SK-N-SH (cell line): Measurements from ENCODE around the gene NXNL2. TPM values are rescaled to one million over a fixed set of nuclear protein-coding genes. Genes with fewer than 3 reads are reported as not detected.

ENCODE experiments used
- CTCF ChIA-PET: fragments of 300-600, 350-600 bp; formaldehyde crosslinking; extraction: SDS; loops from one replicate; lab custom pipeline; 2021; lab: Yijun Ruan, JAX
- POLR2A ChIA-PET: fragments of 350-600 bp; sonication (Branson Sonifier 250); formaldehyde crosslinking; extraction: SDS; loops from one replicate; lab custom pipeline; 2020; ENCODE audit warnings: antibody characterized with exemption, inconsistent platforms; lab: Yijun Ruan, JAX
- DNase-seq: peaks from one replicate; pipeline ENCODE4 v3.0.0; 2012
- H2AFZ ChIP-seq: fragments of 200-600 bp; sonication (generic); 2 replicates; pipeline ENCODE4 v1.8.1; 2016; ENCODE audit warnings: antibody characterized with exemption, mild to moderate bottlenecking, low read depth
- H3F3A ChIP-seq: fragments of 200-600 bp; sonication (generic); replicated peaks from 2 replicates; pipeline ENCODE3; 2016; ENCODE audit warnings: antibody characterized with exemption, mild to moderate bottlenecking; ENCODE audit not compliant: insufficient read depth
- H3K27ac ChIP-seq, 2 experiments: fragments of 200-500 bp in 1 of 2; fragments of 200-600 bp in 1 of 2; sonication (Bioruptor generic) in 1 of 2; sonication (generic), shearing (Covaris generic) in 1 of 2; 2 replicates each; pipeline versions ENCODE4 v1.5.1 to v1.6.1; 2014 to 2016; ENCODE audit warnings: low read depth in 2 of 2, inconsistent platforms in 1 of 2, low read length in 1 of 2, mild to moderate bottlenecking in 1 of 2, mixed read lengths in 1 of 2
- H3K27me3 ChIP-seq: fragments of 200-600 bp; sonication (generic), shearing (Covaris generic); 2 replicates; pipeline ENCODE4 v1.6.1; 2016; ENCODE audit warnings: mixed run types; ENCODE audit not compliant: insufficient read depth
- H3K36me3 ChIP-seq, 2 experiments: fragments of 200-500 bp in 1 of 2; fragments of 200-600 bp in 1 of 2; sonication (Bioruptor generic) in 1 of 2; sonication (generic) in 1 of 2; replicated peaks in 1 of 2; 2 replicates each; pipeline versions ENCODE3 to v1.5.1; 2014 to 2016; ENCODE audit warnings: low read length in 1 of 2, mild to moderate bottlenecking in 1 of 2; ENCODE audit not compliant: insufficient read depth in 2 of 2, control insufficient read depth in 1 of 2
- H3K4me1 ChIP-seq, 2 experiments: fragments of 200-500 bp in 1 of 2; fragments of 200-600 bp in 1 of 2; sonication (Bioruptor generic) in 1 of 2; sonication (generic), shearing (Covaris generic) in 1 of 2; 2 replicates each; pipeline versions ENCODE4 v1.5.1 to v1.6.1; 2014 to 2016; ENCODE audit warnings: low read depth in 1 of 2, low read length in 1 of 2, mixed run types in 1 of 2; ENCODE audit not compliant: insufficient read depth in 2 of 2, control insufficient read depth in 1 of 2
- H3K4me2 ChIP-seq: fragments of 200-600 bp; sonication (generic), shearing (Covaris generic); 2 replicates; pipeline ENCODE4 v1.6.1; 2017; ENCODE audit warnings: mixed run types
- H3K4me3 ChIP-seq, 2 experiments: fragments of 200-500 bp in 1 of 2; fragments of 200-600 bp in 1 of 2; sonication (Bioruptor generic) in 1 of 2; sonication (generic), shearing (Covaris generic) in 1 of 2; 2 replicates each; pipeline versions ENCODE4 v1.5.1 to v1.8.1; 2014 to 2016; ENCODE audit warnings: low read depth in 2 of 2, inconsistent platforms in 1 of 2, low read length in 1 of 2, mild to moderate bottlenecking in 1 of 2, mixed read lengths in 1 of 2, moderate library complexity in 1 of 2
- H3K79me2 ChIP-seq: fragments of 200-600 bp; sonication (generic); 2 replicates; pipeline ENCODE4 v1.8.1; 2017; ENCODE audit warnings: mild to moderate bottlenecking; ENCODE audit not compliant: insufficient read depth
- H3K9ac ChIP-seq: fragments of 200-600 bp; sonication (generic); 2 replicates; pipeline ENCODE4 v1.6.1; 2017; ENCODE audit warnings: mixed run types
- H3K9me2 ChIP-seq: fragments of 200-600 bp; sonication (generic); 2 replicates; pipeline ENCODE4 v1.6.1; 2017; ENCODE audit warnings: mixed run types
- H3K9me3 ChIP-seq: fragments of 200-600 bp; sonication (generic); 2 replicates; pipeline ENCODE4 v1.6.1; 2017; ENCODE audit warnings: mixed run types, mild to moderate bottlenecking, moderate library complexity
- H4K20me1 ChIP-seq: fragments of 200-600 bp; sonication (generic); 2 replicates; pipeline ENCODE4 v1.6.1; 2017; ENCODE audit warnings: mild to moderate bottlenecking, mixed run types; ENCODE audit not compliant: insufficient read depth
- EP300 ChIP-seq, 2 experiments: IDR thresholded peaks; 2 replicates each; pipeline versions ENCODE4 v1.4.0 to v1.6.1; 2012; ENCODE audit warnings: borderline replicate concordance in 1 of 2, low read depth in 1 of 2, low read length in 1 of 2
- FOSL2 ChIP-seq: IDR thresholded peaks from 2 replicates; pipeline ENCODE4 v1.4.0; 2012; ENCODE audit warnings: low read depth, mild to moderate bottlenecking, moderate library complexity, borderline replicate concordance
- FOXM1 ChIP-seq: IDR thresholded peaks from 2 replicates; pipeline ENCODE4 v1.4.0; 2012; ENCODE audit warnings: low read depth, mild to moderate bottlenecking
- JUND ChIP-seq: IDR thresholded peaks from 2 replicates; pipeline ENCODE4 v1.4.0; 2012
- NFIC ChIP-seq: IDR thresholded peaks from 2 replicates; pipeline ENCODE4 v1.4.0; 2012; ENCODE audit warnings: borderline replicate concordance
- RAD21 ChIP-seq: IDR thresholded peaks from 2 replicates; pipeline ENCODE4 v1.6.1; 2012; ENCODE audit warnings: mild to moderate bottlenecking, low read length
- RXRA ChIP-seq: IDR thresholded peaks from 2 replicates; pipeline ENCODE4 v1.4.0; 2012; ENCODE audit warnings: low read depth, mild to moderate bottlenecking, borderline replicate concordance
- SMC3 ChIP-seq: IDR thresholded peaks from 2 replicates; pipeline ENCODE4 v1.6.1; 2012; ENCODE audit warnings: low read depth, low read length, improper control_type of control experiment
- TCF12 ChIP-seq: IDR thresholded peaks from 2 replicates; pipeline ENCODE4 v1.4.0; 2012
- TEAD4 ChIP-seq: IDR thresholded peaks from 2 replicates; pipeline ENCODE4 v1.4.0; 2012; ENCODE audit warnings: mild to moderate bottlenecking, borderline replicate concordance; ENCODE audit not compliant: insufficient read depth
- YY1 ChIP-seq: IDR thresholded peaks from 2 replicates; pipeline ENCODE4 v1.4.0; 2012; ENCODE audit warnings: low read depth, mild to moderate bottlenecking
- WGBS: methylation state at CpG from one replicate; pipeline ENCODE4 v1.1.6; 2017; ENCODE audit warnings: low lambda C conversion rate; 5-methylcytosine and 5-hydroxymethylcytosine counted together
- polyA plus RNA-seq, 3 experiments: library from polyadenylated mRNA; depleted of rRNA; stranded (reverse); fragments of >200 nt; gene quantifications; 2 replicates each; pipeline ENCODE4 v1.2.3, GENCODE V29; 2012
- TF ChIP-seq, protein P1 (sequence below): IDR thresholded peaks from 2 replicates; pipeline ENCODE4; 2012
- TF ChIP-seq, protein P2 (sequence below): fragments of 150-350 bp; IDR thresholded peaks from 2 replicates; pipeline ENCODE4 v1.6.1; 2016; ENCODE audit warnings: mild to moderate bottlenecking, low read depth, low read length
- TF ChIP-seq, protein P3 (sequence below): fragments of 200-600 bp; sonication (generic); IDR thresholded peaks from 2 replicates; pipeline ENCODE4 v1.6.1; 2017; ENCODE audit warnings: antibody characterized with exemption, mild to moderate bottlenecking, moderate library complexity

Gene NXNL2
- polyA plus RNA-seq, 1 of the 3 experiments (the other 2 are of a cell fraction) = 3.1 TPM

DNA sequence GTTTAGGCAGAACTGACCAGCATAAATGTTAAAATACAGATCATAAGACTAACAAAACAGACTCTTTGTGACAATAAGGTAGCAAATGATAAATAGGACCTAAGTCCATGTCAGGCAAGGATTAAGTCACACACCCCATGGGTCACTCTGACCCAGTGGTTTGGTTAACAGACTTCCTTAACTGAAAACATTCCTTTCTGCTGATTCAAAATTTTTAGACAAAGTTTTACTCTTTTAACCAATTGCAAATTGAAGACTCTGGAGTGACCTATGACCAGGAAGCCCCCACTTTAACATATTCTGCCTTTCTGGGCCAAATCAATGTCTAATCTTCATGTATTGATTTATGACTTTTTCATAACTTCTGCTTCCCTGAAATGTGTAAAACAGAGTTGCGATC lies 4.9 kb upstream of the NXNL2 start:
- ChIA-PET POLR2A (no interaction called here), CTCF (no interaction called here)
- no peak for DNase-seq
- Histone ChIP-seq H2AFZ (peak overlapping the region; percentile 13; the same call in 1 of the 2 replicates), H3K9me3 (no peaks in the 10 kb centered on the region), H3K4me1 (peaks cover 4 to 31% of the 10 kb centered on the region in 2 experiments; a peak in 3 of 4 replicates), H3K9ac (peak overlapping the region; percentile 6; the same call in 1 of the 2 replicates), H4K20me1 (no peaks in the 10 kb centered on the region), H3K27ac (peak overlapping the region in 1 of 2 experiments; percentile 61; a peak in 2 of 4 replicates), H3K79me2 (peaks cover 36% of the 10 kb centered on the region; the same call in 1 of the 2 replicates), H3K4me2 (peak overlapping the region; percentile 45), H3K36me3 (no peaks in the 10 kb centered on the region), H3K27me3 (no peaks in the 10 kb centered on the region), H3F3A (peaks cover 8% of the 10 kb centered on the region), H3K4me3 (no peak overlapping the region), H3K9me2 (no peaks in the 10 kb centered on the region)
- no peak for TF ChIP-seq RAD21
- peak; percentile 30; the same call in 1 of the 2 replicates for TF ChIP-seq RXRA
- 0 out of 2 replicates have a peak, but pooled peaks have one; percentile 42 for TF ChIP-seq FOXM1
- TF ChIP-seq, protein P1, sequence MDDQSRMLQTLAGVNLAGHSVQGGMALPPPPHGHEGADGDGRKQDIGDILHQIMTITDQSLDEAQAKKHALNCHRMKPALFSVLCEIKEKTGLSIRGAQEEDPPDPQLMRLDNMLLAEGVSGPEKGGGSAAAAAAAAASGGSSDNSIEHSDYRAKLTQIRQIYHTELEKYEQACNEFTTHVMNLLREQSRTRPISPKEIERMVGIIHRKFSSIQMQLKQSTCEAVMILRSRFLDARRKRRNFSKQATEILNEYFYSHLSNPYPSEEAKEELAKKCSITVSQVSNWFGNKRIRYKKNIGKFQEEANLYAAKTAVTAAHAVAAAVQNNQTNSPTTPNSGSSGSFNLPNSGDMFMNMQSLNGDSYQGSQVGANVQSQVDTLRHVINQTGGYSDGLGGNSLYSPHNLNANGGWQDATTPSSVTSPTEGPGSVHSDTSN = peak; percentile 36; the same call in 1 of the 2 replicates
- peak; percentile 37; the same call in 1 of the 2 replicates for TF ChIP-seq FOSL2
- TF ChIP-seq TEAD4 = peak; percentile 45; the same call in 1 of the 2 replicates
- TF ChIP-seq, protein P2, sequence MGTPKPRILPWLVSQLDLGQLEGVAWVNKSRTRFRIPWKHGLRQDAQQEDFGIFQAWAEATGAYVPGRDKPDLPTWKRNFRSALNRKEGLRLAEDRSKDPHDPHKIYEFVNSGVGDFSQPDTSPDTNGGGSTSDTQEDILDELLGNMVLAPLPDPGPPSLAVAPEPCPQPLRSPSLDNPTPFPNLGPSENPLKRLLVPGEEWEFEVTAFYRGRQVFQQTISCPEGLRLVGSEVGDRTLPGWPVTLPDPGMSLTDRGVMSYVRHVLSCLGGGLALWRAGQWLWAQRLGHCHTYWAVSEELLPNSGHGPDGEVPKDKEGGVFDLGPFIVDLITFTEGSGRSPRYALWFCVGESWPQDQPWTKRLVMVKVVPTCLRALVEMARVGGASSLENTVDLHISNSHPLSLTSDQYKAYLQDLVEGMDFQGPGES = no peak
- TF ChIP-seq JUND = 0 out of 2 replicates have a peak, but pooled peaks have one; percentile 33
- TF ChIP-seq EP300 (IDR thresholded peaks at IDR 0.05; ENCODE audit: borderline replicate concordance in 1 of 2, low read depth in 1 of 2, low read length in 1 of 2) = peak in 1 of 2 experiments; percentile 54; a peak in 1 of 4 replicates
- no peak for TF ChIP-seq SMC3
- peak; percentile 17; the same call in 1 of the 2 replicates for TF ChIP-seq NFIC
- TF ChIP-seq TCF12 = peak; percentile 53; the same call in 1 of the 2 replicates
- WGBS = 67% methylated on average over 1 of the region's 1 CpG

DNA sequence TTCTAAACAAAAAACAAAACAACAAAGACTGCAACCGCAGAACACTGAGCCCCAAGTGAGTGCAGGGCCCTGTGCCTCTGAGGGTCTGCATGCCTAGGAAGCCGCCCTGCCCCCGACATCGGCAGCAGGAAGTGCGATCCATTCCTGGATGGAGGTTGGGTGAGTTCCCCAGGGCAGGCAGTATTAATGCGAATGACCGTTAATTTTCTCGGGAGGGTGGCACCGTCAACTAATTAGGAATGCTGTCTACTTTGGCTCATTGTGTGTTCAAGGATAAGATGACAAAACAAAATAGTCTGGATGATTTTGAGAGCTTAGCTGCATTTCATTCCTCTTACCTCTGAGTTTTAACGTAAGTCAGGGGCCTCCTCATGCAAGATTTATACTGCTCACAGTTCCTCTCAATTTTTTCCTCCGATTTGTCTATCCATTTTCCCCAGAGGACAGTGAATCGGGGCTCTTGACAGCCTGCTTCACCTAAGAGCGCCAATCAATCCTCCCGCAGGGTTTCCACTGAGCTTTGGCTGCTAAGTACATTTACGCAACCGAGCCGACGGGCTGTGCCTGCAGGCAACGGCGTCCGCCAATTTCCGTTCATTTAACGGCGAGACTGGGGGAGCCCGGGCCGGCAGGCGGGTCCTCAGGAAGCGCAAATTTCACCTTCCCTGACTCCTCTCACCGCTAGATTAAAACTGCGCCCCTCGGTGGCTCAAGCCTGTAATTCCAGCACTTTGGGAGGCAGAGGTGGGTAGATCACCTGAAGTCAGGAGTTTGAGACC lies 2.9 kb upstream of the NXNL2 start:
- Histone ChIP-seq H3K27me3 (no peaks in the 10 kb centered on the region), H3K4me1 (peaks cover 15 to 32% of the 10 kb centered on the region in 2 experiments; a peak in 3 of 4 replicates), H2AFZ (no peak overlapping the region), H3K36me3 (no peaks in the 10 kb centered on the region), H3K79me2 (peaks cover 55% of the 10 kb centered on the region; the same call in 1 of the 2 replicates), H3K27ac (no peak overlapping the region), H3K4me3 (peak overlapping the region in 1 of 2 experiments; percentile 95; a peak in 1 of 4 replicates), H3K9me2 (no peaks in the 10 kb centered on the region), H4K20me1 (no peaks in the 10 kb centered on the region; the same call in 1 of the 2 replicates), H3K9ac (no peak overlapping the region), H3F3A (peaks cover 11% of the 10 kb centered on the region), H3K9me3 (no peaks in the 10 kb centered on the region), H3K4me2 (peak overlapping the region; percentile 98; the same call in 1 of the 2 replicates)
- POLR2A ChIA-PET = no interaction called here
- DNase-seq = no peak
- WGBS = 77% methylated on average over 30 of the region's 31 CpGs
- TF ChIP-seq, protein P3, sequence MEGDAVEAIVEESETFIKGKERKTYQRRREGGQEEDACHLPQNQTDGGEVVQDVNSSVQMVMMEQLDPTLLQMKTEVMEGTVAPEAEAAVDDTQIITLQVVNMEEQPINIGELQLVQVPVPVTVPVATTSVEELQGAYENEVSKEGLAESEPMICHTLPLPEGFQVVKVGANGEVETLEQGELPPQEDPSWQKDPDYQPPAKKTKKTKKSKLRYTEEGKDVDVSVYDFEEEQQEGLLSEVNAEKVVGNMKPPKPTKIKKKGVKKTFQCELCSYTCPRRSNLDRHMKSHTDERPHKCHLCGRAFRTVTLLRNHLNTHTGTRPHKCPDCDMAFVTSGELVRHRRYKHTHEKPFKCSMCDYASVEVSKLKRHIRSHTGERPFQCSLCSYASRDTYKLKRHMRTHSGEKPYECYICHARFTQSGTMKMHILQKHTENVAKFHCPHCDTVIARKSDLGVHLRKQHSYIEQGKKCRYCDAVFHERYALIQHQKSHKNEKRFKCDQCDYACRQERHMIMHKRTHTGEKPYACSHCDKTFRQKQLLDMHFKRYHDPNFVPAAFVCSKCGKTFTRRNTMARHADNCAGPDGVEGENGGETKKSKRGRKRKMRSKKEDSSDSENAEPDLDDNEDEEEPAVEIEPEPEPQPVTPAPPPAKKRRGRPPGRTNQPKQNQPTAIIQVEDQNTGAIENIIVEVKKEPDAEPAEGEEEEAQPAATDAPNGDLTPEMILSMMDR = peak; percentile 26
- no peak for TF ChIP-seq YY1
- CTCF ChIA-PET = interaction anchor here (0.6 to 1.2 kb wide), 4 partner anchors 11 to 32 kb away, joined by 3 read pairs; no protein-coding TSS in a partner anchor
